ENCODE data around the gene PANX3. TPM values are rescaled to one million over a fixed set of nuclear protein-coding genes. Genes with fewer than 3 reads are reported as not detected.

The PANX3 gene
- total RNA-seq, result not detected in 2 replicates

GRCh38 chr11:124611064-124611463 is at the start of gene PANX3:
Gene PANX3 (plus strand): TSS chr11:124611428. CDS start chr11:124611557, 129 bp downstream.

GRCh38 chr11:124569697-124570096 is 41.5 kb upstream of the PANX3 start, which contains the start of gene OR8A1:
Gene OR8A1 (plus strand): TSS chr11:124569997. CDS start chr11:124570120, 123 bp downstream.

GRCh38 chr11:124622531-124623451 is 11.6 kb downstream of the PANX3 start, which contains the start of gene TBRG1:
Gene TBRG1 (plus strand): TSS chr11:124622864. CDS start chr11:124623084, 220 bp downstream.

Small RNA genes lying within 50 kb of the gene (small RNA-seq; reads per million reads assigned to genes)
- gene RNA5SP352, result not detected

Other genes starting within 250 kb of the PANX3 start
- not detected in 2 replicates for gene OR8B2, start 226.9 kb upstream of the PANX3 start, total RNA-seq
- not detected in 2 replicates for gene OR8B3, start 212.4 kb upstream of the PANX3 start, total RNA-seq
- gene OR8B4, start 186.6 kb upstream of the PANX3 start, total RNA-seq, result not detected in 2 replicates
- not detected in 2 replicates for gene OR8B8, start 165.7 kb upstream of the PANX3 start, total RNA-seq
- gene OR8B12, start 67.8 kb upstream of the PANX3 start, total RNA-seq, result not detected in 2 replicates
- not detected in 2 replicates for gene OR8A1, start 41.4 kb upstream of the PANX3 start, total RNA-seq
- 21.7 TPM in 2 replicates for gene TBRG1, start 11.4 kb downstream of the PANX3 start, total RNA-seq
- 18.2 and 20.4 TPM in 2 replicates for gene SIAE, start 62.3 kb downstream of the PANX3 start, total RNA-seq
- gene SPA17, start 62.5 kb downstream of the PANX3 start, total RNA-seq, result 10.4 and 10.6 TPM in 2 replicates
- gene NRGN, start 128.5 kb downstream of the PANX3 start, total RNA-seq, result 8.2 and 10.9 TPM in 2 replicates
- gene VSIG2, start 140.8 kb downstream of the PANX3 start, total RNA-seq, result 0.27 and 0.43 TPM in 2 replicates
- 136 and 154 TPM in 2 replicates for gene ESAM, start 150.9 kb downstream of the PANX3 start, total RNA-seq
- gene MSANTD2, start 189.0 kb downstream of the PANX3 start, total RNA-seq, result 20.1 and 23.7 TPM in 2 replicates